ENCODE measurements around the gene HNRNPK.
A peak's percentile ranks its signal among the peaks of the same experiment; 100 is the strongest.

HNRNPK gene

GRCh38 chr9:83936523-83936922 is 43.5 kb downstream of the HNRNPK start:
- H3K4me3 ChIP-seq (ENCODE audit: insufficient read depth, low read depth, low read length, poor library complexity, severe bottlenecking), result no peak overlapping the region
- no peaks in the 10 kb centered on the region for H3K36me3 ChIP-seq (ENCODE audit: control insufficient read depth, insufficient read depth, low read length)
- no peak for DNase-seq
- no peaks in the 10 kb centered on the region for H3K27me3 ChIP-seq (replicated peaks; ENCODE audit: control insufficient read depth, insufficient read depth, low read length, poor library complexity, severe bottlenecking)
- no peaks in the 10 kb centered on the region for H3K4me1 ChIP-seq (ENCODE audit: control insufficient read depth, insufficient read depth, low read length, poor library complexity, severe bottlenecking)
- H3K27ac ChIP-seq (ENCODE audit: insufficient read depth, low read length, poor library complexity, severe bottlenecking), result no peak overlapping the region
- H3K9me3 ChIP-seq (ENCODE audit: control insufficient read depth, low read length), result no peaks in the 10 kb centered on the region

GRCh38 chr9:83935276-83935935 is 44.6 kb downstream of the HNRNPK start:
- Histone ChIP-seq H3K4me3 (ENCODE audit: insufficient read depth, low read depth, low read length, poor library complexity, severe bottlenecking) (no peak overlapping the region), H3K4me1 (ENCODE audit: control insufficient read depth, insufficient read depth, low read length, poor library complexity, severe bottlenecking) (no peaks in the 10 kb centered on the region), H3K27me3 (replicated peaks; ENCODE audit: control insufficient read depth, insufficient read depth, low read length, poor library complexity, severe bottlenecking) (no peaks in the 10 kb centered on the region), H3K36me3 (ENCODE audit: control insufficient read depth, insufficient read depth, low read length) (no peaks in the 10 kb centered on the region), H3K9me3 (ENCODE audit: control insufficient read depth, low read length) (no peaks in the 10 kb centered on the region), H3K27ac (ENCODE audit: insufficient read depth, low read length, poor library complexity, severe bottlenecking) (no peak overlapping the region)
- DNase-seq, result no peak

GRCh38 chr9:83934569-83935275 is 45.3 kb downstream of the HNRNPK start:
- no peaks in the 10 kb centered on the region for H3K9me3 ChIP-seq (ENCODE audit: control insufficient read depth, low read length)
- DNase-seq, result no peak
- H3K27ac ChIP-seq (ENCODE audit: insufficient read depth, low read length, poor library complexity, severe bottlenecking), result no peak overlapping the region
- H3K4me1 ChIP-seq (ENCODE audit: control insufficient read depth, insufficient read depth, low read length, poor library complexity, severe bottlenecking), result no peaks in the 10 kb centered on the region
- no peaks in the 10 kb centered on the region for H3K36me3 ChIP-seq (ENCODE audit: control insufficient read depth, insufficient read depth, low read length)
- no peak overlapping the region for H3K4me3 ChIP-seq (ENCODE audit: insufficient read depth, low read depth, low read length, poor library complexity, severe bottlenecking)
- H3K27me3 ChIP-seq (replicated peaks; ENCODE audit: control insufficient read depth, insufficient read depth, low read length, poor library complexity, severe bottlenecking), result no peaks in the 10 kb centered on the region

- no peak overlapping the region for H3K27ac ChIP-seq (ENCODE audit: insufficient read depth, low read length, poor library complexity, severe bottlenecking)
- no peaks in the 10 kb centered on the region for H3K9me3 ChIP-seq (ENCODE audit: control insufficient read depth, low read length)
- no peak for DNase-seq
- H3K36me3 ChIP-seq (ENCODE audit: control insufficient read depth, insufficient read depth, low read length), result no peaks in the 10 kb centered on the region
- no peaks in the 10 kb centered on the region for H3K4me1 ChIP-seq (ENCODE audit: control insufficient read depth, insufficient read depth, low read length, poor library complexity, severe bottlenecking)
- no peak overlapping the region for H3K4me3 ChIP-seq (ENCODE audit: insufficient read depth, low read depth, low read length, poor library complexity, severe bottlenecking)
- no peaks in the 10 kb centered on the region for H3K27me3 ChIP-seq (replicated peaks; ENCODE audit: control insufficient read depth, insufficient read depth, low read length, poor library complexity, severe bottlenecking)
These were observed 46.2 kb downstream of the HNRNPK start for GRCh38 chr9:83933790-83934189.

GRCh38 chr9:83932851-83933250 is 47.2 kb downstream of the HNRNPK start:
- no peaks in the 10 kb centered on the region for H3K4me1 ChIP-seq (ENCODE audit: control insufficient read depth, insufficient read depth, low read length, poor library complexity, severe bottlenecking)

GRCh38 chr9:83932011-83932410 is 48.0 kb downstream of the HNRNPK start:
- H3K27me3 ChIP-seq (replicated peaks; ENCODE audit: control insufficient read depth, insufficient read depth, low read length, poor library complexity, severe bottlenecking), result no peaks in the 10 kb centered on the region
- no peak overlapping the region for H3K4me3 ChIP-seq (ENCODE audit: insufficient read depth, low read depth, low read length, poor library complexity, severe bottlenecking)
- H3K36me3 ChIP-seq (ENCODE audit: control insufficient read depth, insufficient read depth, low read length), result no peaks in the 10 kb centered on the region
- no peak overlapping the region for H3K27ac ChIP-seq (ENCODE audit: insufficient read depth, low read length, poor library complexity, severe bottlenecking)
- H3K9me3 ChIP-seq (ENCODE audit: control insufficient read depth, low read length), result no peaks in the 10 kb centered on the region
- no peaks in the 10 kb centered on the region for H3K4me1 ChIP-seq (ENCODE audit: control insufficient read depth, insufficient read depth, low read length, poor library complexity, severe bottlenecking)
- no peak for DNase-seq

More at GRCh38 chr9:83932851-83933250, 47.2 kb downstream of the HNRNPK start:
- DNase-seq, result no peak
- Histone ChIP-seq H3K27me3 (replicated peaks; ENCODE audit: control insufficient read depth, insufficient read depth, low read length, poor library complexity, severe bottlenecking) (no peaks in the 10 kb centered on the region), H3K27ac (ENCODE audit: insufficient read depth, low read length, poor library complexity, severe bottlenecking) (no peak overlapping the region), H3K36me3 (ENCODE audit: control insufficient read depth, insufficient read depth, low read length) (no peaks in the 10 kb centered on the region), H3K9me3 (ENCODE audit: control insufficient read depth, low read length) (no peaks in the 10 kb centered on the region), H3K4me3 (ENCODE audit: insufficient read depth, low read depth, low read length, poor library complexity, severe bottlenecking) (no peak overlapping the region)

GRCh38 chr9:83930881-83931280 is 49.1 kb downstream of the HNRNPK start:
- Histone ChIP-seq H3K4me3 (ENCODE audit: insufficient read depth, low read depth, low read length, poor library complexity, severe bottlenecking) (no peak overlapping the region), H3K36me3 (ENCODE audit: control insufficient read depth, insufficient read depth, low read length) (no peaks in the 10 kb centered on the region), H3K9me3 (ENCODE audit: control insufficient read depth, low read length) (no peaks in the 10 kb centered on the region), H3K27ac (ENCODE audit: insufficient read depth, low read length, poor library complexity, severe bottlenecking) (no peak overlapping the region), H3K4me1 (ENCODE audit: control insufficient read depth, insufficient read depth, low read length, poor library complexity, severe bottlenecking) (no peaks in the 10 kb centered on the region), H3K27me3 (replicated peaks; ENCODE audit: control insufficient read depth, insufficient read depth, low read length, poor library complexity, severe bottlenecking) (no peaks in the 10 kb centered on the region)
- DNase-seq, result no peak

- no peak overlapping the region for H3K4me3 ChIP-seq (ENCODE audit: insufficient read depth, low read depth, low read length, poor library complexity, severe bottlenecking)
- H3K4me1 ChIP-seq (ENCODE audit: control insufficient read depth, insufficient read depth, low read length, poor library complexity, severe bottlenecking), result no peaks in the 10 kb centered on the region
- no peaks in the 10 kb centered on the region for H3K27me3 ChIP-seq (replicated peaks; ENCODE audit: control insufficient read depth, insufficient read depth, low read length, poor library complexity, severe bottlenecking)
- H3K27ac ChIP-seq (ENCODE audit: insufficient read depth, low read length, poor library complexity, severe bottlenecking), result no peak overlapping the region
- no peak for DNase-seq
- no peaks in the 10 kb centered on the region for H3K36me3 ChIP-seq (ENCODE audit: control insufficient read depth, insufficient read depth, low read length)
- H3K9me3 ChIP-seq (ENCODE audit: control insufficient read depth, low read length), result no peaks in the 10 kb centered on the region
These were observed 52.4 kb downstream of the HNRNPK start for GRCh38 chr9:83927591-83927990.

- H3K27me3 ChIP-seq (replicated peaks; ENCODE audit: control insufficient read depth, insufficient read depth, low read length, poor library complexity, severe bottlenecking), result no peaks in the 10 kb centered on the region
- peak within 1 kb of the TSS; percentile 92 for H3K27ac ChIP-seq (ENCODE audit: insufficient read depth, low read length, poor library complexity, severe bottlenecking)
- DNase-seq, result peak; percentile 89 to 93 (median 89)
- H3K4me3 ChIP-seq (ENCODE audit: insufficient read depth, low read depth, low read length, poor library complexity, severe bottlenecking), result peak within 1 kb of the TSS; percentile 72
- peaks cover 8% of the 10 kb centered on the region for H3K4me1 ChIP-seq (ENCODE audit: control insufficient read depth, insufficient read depth, low read length, poor library complexity, severe bottlenecking)
- H3K9me3 ChIP-seq (ENCODE audit: control insufficient read depth, low read length), result no peaks in the 10 kb centered on the region
- no peaks in the 10 kb centered on the region for H3K36me3 ChIP-seq (ENCODE audit: control insufficient read depth, insufficient read depth, low read length)
These were observed 58.9 kb downstream of the HNRNPK start, which contains the start of gene KIF27 for GRCh38 chr9:83920927-83921707. KIF27 (minus strand) TSS chr9:83921432; CDS start chr9:83915591, 5,841 bp downstream.
